Keratinocyte (primary cell): ENCODE results near the gene KDSR. TPM values are rescaled to one million over a fixed set of nuclear protein-coding genes. Genes with fewer than 3 reads are reported as not detected.

Experiments
- DNase-seq: peaks from one replicate; pipeline ENCODE4 v3.0.0-alpha.2; 2011; ENCODE audit warnings: low read depth, missing footprints, low spot score
- FAIRE-seq: peaks from 2 replicates; lab custom pipeline; 2011; peaks lifted over from hg19 to GRCh38; lab: Jason Lieb, UNC
- H2AFZ ChIP-seq: 2 replicates; pipeline ENCODE4 v1.6.0; 2012; ENCODE audit warnings: low read length, control low read depth, inconsistent platforms; ENCODE audit not compliant: control insufficient read depth
- H3K27ac ChIP-seq: 2 replicates; pipeline ENCODE4 v1.5.1; 2011; ENCODE audit warnings: low read length; ENCODE audit not compliant: control insufficient read depth, insufficient read depth
- H3K27me3 ChIP-seq: 3 replicates; pipeline ENCODE4 v1.6.0; 2011; ENCODE audit warnings: low read length; ENCODE audit not compliant: control insufficient read depth, insufficient read depth; ENCODE audit errors: extremely low read depth
- H3K36me3 ChIP-seq, 2 experiments: 2 replicates in 1 of 2; 3 replicates in 1 of 2; pipeline ENCODE4 v1.5.1; 2011; ENCODE audit warnings: low read length in 2 of 2, mild to moderate bottlenecking in 1 of 2; ENCODE audit not compliant: control insufficient read depth in 2 of 2, insufficient read depth in 2 of 2; ENCODE audit errors: extremely low read depth in 1 of 2
- H3K4me1 ChIP-seq: 3 replicates; pipeline ENCODE4 v1.5.1; 2011; ENCODE audit warnings: low read length; ENCODE audit not compliant: control insufficient read depth, insufficient read depth; ENCODE audit errors: extremely low read depth
- H3K4me2 ChIP-seq: 3 replicates; pipeline ENCODE4 v1.6.0; 2011; ENCODE audit warnings: low read depth, low read length; ENCODE audit not compliant: control insufficient read depth, insufficient read depth; ENCODE audit errors: extremely low read depth
- H3K4me3 ChIP-seq, 3 experiments: fragments of 200-600 bp in 1 of 3; sonication (generic) in 1 of 3; 2 replicates in 2 of 3; 3 replicates in 1 of 3; pipeline ENCODE4 v1.5.1; 2011 to 2016; ENCODE audit warnings: low read length in 3 of 3, mild to moderate bottlenecking in 3 of 3, control low read depth in 2 of 3, inconsistent platforms in 1 of 3, low read depth in 1 of 3, mixed read lengths in 1 of 3, mixed run types in 1 of 3, moderate library complexity in 1 of 3; ENCODE audit not compliant: control insufficient read depth in 2 of 3, insufficient read depth in 2 of 3; ENCODE audit errors: extremely low read depth in 1 of 3
- H3K79me2 ChIP-seq: 2 replicates; pipeline ENCODE4 v1.6.0; 2012; ENCODE audit warnings: low read length; ENCODE audit not compliant: control insufficient read depth, insufficient read depth
- H3K9ac ChIP-seq: 3 replicates; pipeline ENCODE4 v1.6.0; 2011; ENCODE audit warnings: low read length; ENCODE audit not compliant: control insufficient read depth, insufficient read depth; ENCODE audit errors: extremely low read depth
- H3K9me1 ChIP-seq: 3 replicates; pipeline ENCODE4 v1.6.0; 2011; ENCODE audit warnings: low read length; ENCODE audit not compliant: control insufficient read depth, insufficient read depth; ENCODE audit errors: extremely low read depth
- H3K9me3 ChIP-seq: 2 replicates; pipeline ENCODE4 v1.5.1; 2012; ENCODE audit warnings: low read depth, low read length; ENCODE audit not compliant: control insufficient read depth
- H4K20me1 ChIP-seq: 3 replicates; pipeline ENCODE4 v1.6.0; 2011; ENCODE audit warnings: low read length; ENCODE audit not compliant: control insufficient read depth, insufficient read depth; ENCODE audit errors: extremely low read depth
- EZH2 ChIP-seq: IDR thresholded peaks from one replicate; pipeline ENCODE4 v1.6.1; 2012; ENCODE audit warnings: inconsistent platforms, mild to moderate bottlenecking, low read length, moderate library complexity
- dilution Hi-C: fragments of 300-500 bp; cut with MboI; formaldehyde crosslinking; loops from one replicate; pipeline ENCODE4 v1.7.0; 2020; ENCODE audit warnings: low sequenced_read_pairs; ENCODE audit not compliant: extremely low pct_ligation_motif_present
- polyA plus RNA-seq, 5 experiments: library from polyadenylated mRNA; depleted of rRNA in 3 of 5; stranded (reverse) in 3 of 5; stranded (forward) in 1 of 5; unstranded in 1 of 5; fragments of >200 nt; gene quantifications; 1 replicate in 1 of 5; 2 replicates in 3 of 5; 3 replicates in 1 of 5; pipeline versions ENCODE4 v1.2.1 to v1.2.3, GENCODE V29; 2011 to 2012; ENCODE audit warnings: missing spikeins in 2 of 5, low read depth in 1 of 5, low replicate concordance in 1 of 5
- TF ChIP-seq, protein P1 (sequence below), 3 experiments: IDR thresholded peaks in 1 of 3; conservative IDR thresholded peaks in 1 of 3; optimal IDR thresholded peaks in 1 of 3; 2 replicates in 2 of 3; 3 replicates in 1 of 3; pipeline versions ENCODE3 to v1.5.1; 2011; ENCODE audit warnings: low read length in 3 of 3, mild to moderate bottlenecking in 3 of 3, moderate library complexity in 2 of 3, control low read depth in 1 of 3, inconsistent platforms in 1 of 3; ENCODE audit not compliant: insufficient read depth in 2 of 3; ENCODE audit errors: extremely low read depth in 1 of 3

The KDSR gene
- polyA plus RNA-seq, 1 donor (not counting 4 experiments of a cell fraction or from before 2014, with no cell fraction given): 68.6 TPM

GRCh38 chr18:63346480-63347183 lies 20.4 kb downstream of the KDSR start:
- Histone ChIP-seq H3K9me3 (no peaks in the 10 kb centered on the region), H3K27ac (peak overlapping the region; percentile 98), H3K9me1 (peaks cover 9% of the 10 kb centered on the region), H3K79me2 (peaks cover 23% of the 10 kb centered on the region), H3K36me3 (peaks cover 31 to 37% of the 10 kb centered on the region in 2 experiments), H3K4me3 (peak overlapping the region; percentile 17 to 63 (median 60)), H2AFZ (no peak overlapping the region), H3K4me2 (peak overlapping the region; percentile 97), H3K9ac (peak overlapping the region; percentile 83), H4K20me1 (no peaks in the 10 kb centered on the region), H3K4me1 (peaks cover 36% of the 10 kb centered on the region), H3K27me3 (no peaks in the 10 kb centered on the region)
- TF ChIP-seq, protein P1, sequence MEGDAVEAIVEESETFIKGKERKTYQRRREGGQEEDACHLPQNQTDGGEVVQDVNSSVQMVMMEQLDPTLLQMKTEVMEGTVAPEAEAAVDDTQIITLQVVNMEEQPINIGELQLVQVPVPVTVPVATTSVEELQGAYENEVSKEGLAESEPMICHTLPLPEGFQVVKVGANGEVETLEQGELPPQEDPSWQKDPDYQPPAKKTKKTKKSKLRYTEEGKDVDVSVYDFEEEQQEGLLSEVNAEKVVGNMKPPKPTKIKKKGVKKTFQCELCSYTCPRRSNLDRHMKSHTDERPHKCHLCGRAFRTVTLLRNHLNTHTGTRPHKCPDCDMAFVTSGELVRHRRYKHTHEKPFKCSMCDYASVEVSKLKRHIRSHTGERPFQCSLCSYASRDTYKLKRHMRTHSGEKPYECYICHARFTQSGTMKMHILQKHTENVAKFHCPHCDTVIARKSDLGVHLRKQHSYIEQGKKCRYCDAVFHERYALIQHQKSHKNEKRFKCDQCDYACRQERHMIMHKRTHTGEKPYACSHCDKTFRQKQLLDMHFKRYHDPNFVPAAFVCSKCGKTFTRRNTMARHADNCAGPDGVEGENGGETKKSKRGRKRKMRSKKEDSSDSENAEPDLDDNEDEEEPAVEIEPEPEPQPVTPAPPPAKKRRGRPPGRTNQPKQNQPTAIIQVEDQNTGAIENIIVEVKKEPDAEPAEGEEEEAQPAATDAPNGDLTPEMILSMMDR (optimal IDR thresholded peaks at IDR 0.05 in 1 of 3, IDR thresholded peaks at IDR 0.05 in 1 of 3, conservative IDR thresholded peaks at IDR 0.05 in 1 of 3; ENCODE audit: extremely low read depth in 1 of 3, insufficient read depth in 2 of 3, low read length in 3 of 3): no peak
- no peak for TF ChIP-seq EZH2
- no peak for DNase-seq
- dilution Hi-C loops: no loop called here
- FAIRE-seq: peak; percentile 46

DNA sequence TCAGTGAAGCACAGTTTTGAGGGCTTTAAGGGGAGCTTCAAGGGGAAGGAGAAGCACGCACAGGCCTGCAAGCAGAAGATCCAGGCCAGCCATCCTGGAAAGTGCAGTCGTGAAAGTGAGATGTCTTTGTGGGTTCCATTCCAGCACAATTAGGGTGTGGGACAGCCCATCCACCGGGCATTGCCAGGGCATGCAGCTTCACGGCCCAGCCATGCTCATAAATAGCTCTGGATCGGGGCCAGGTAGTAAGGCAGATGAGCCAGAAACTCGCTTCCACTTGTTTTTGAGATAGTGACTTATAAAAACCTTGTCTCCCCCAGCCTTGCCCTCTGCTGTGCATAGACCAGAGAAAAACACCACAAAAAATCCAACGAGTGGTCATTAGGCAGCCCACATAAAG lies 21.0 kb downstream of the KDSR start:
- Histone ChIP-seq H3K4me1 (peaks cover 36% of the 10 kb centered on the region), H2AFZ (peak overlapping the region; percentile 50), H3K36me3 (peaks cover 27 to 31% of the 10 kb centered on the region in 2 experiments), H3K79me2 (peaks cover 23% of the 10 kb centered on the region), H3K9ac (peak overlapping the region; percentile 83), H3K4me3 (peak overlapping the region; percentile 17 to 63 (median 60)), H3K27ac (peak overlapping the region; percentile 98), H3K9me3 (no peaks in the 10 kb centered on the region), H3K27me3 (no peaks in the 10 kb centered on the region), H3K4me2 (peak overlapping the region; percentile 97), H4K20me1 (no peaks in the 10 kb centered on the region), H3K9me1 (peaks cover 9% of the 10 kb centered on the region)
- dilution Hi-C loops: no loop called here
- peak; percentile 100 for FAIRE-seq
- TF ChIP-seq, protein P1 (optimal IDR thresholded peaks at IDR 0.05 in 1 of 3, IDR thresholded peaks at IDR 0.05 in 1 of 3, conservative IDR thresholded peaks at IDR 0.05 in 1 of 3; ENCODE audit: extremely low read depth in 1 of 3, insufficient read depth in 2 of 3, low read length in 3 of 3): no peak
- TF ChIP-seq EZH2: no peak
- DNase-seq: peak; percentile 92
